Activated CD8-positive, alpha-beta memory T cell treated with anti-CD3 and anti-CD28 coated beads for 1 hour (primary cell): Measurements from ENCODE around the gene ZNF776.
A peak's percentile ranks its signal among the peaks of the same experiment; 100 is the strongest.
"Not testable (repeated sequence)": the region's sequence is repeated elsewhere in the genome, so short reads cannot be mapped to it uniquely, and the experiment has no call there.

Experiments
- DNase-seq, 2 donors: peaks; one replicate each; pipeline ENCODE4 v3.0.0-alpha.2; 2020; ENCODE audit warnings: low read depth in 1 of 2; ENCODE audit errors: extremely low read depth in 1 of 2

The ZNF776 gene

GRCh38 chr19:57746580-57747471 lies at the start of gene ZNF776:
ZNF776 (plus strand) TSS chr19:57746815; CDS start chr19:57747059, 244 bp downstream.
- peak in 1 of 2 donors; percentile 61 for DNase-seq

- no peak for DNase-seq
Observed at GRCh38 chr19:57701625-57702024, 45.0 kb upstream of the ZNF776 start.

GRCh38 chr19:57706346-57706745 lies 40.3 kb upstream of the ZNF776 start:
- DNase-seq: no peak

GRCh38 chr19:57708641-57709361 lies 37.8 kb upstream of the ZNF776 start, which contains the start of gene ZNF154:
ZNF154 (minus strand) TSS chr19:57709204; CDS start chr19:57708971, 233 bp downstream.
- DNase-seq: peak in 1 of 2 donors; percentile 15

GRCh38 chr19:57709616-57710015 lies 37.0 kb upstream of the ZNF776 start:
- no peak for DNase-seq

- no peak for DNase-seq
Observed at GRCh38 chr19:57712222-57712621, 34.4 kb upstream of the ZNF776 start.

- DNase-seq: no peak
Observed at GRCh38 chr19:57719424-57719823, 27.2 kb upstream of the ZNF776 start.

- DNase-seq: no peak
Observed at GRCh38 chr19:57719901-57720519, 26.6 kb upstream of the ZNF776 start.

- DNase-seq: no peak
Observed at GRCh38 chr19:57720878-57721277, 25.7 kb upstream of the ZNF776 start.

- not testable (repeated sequence) for DNase-seq
Observed at GRCh38 chr19:57738320-57738719, 8.3 kb upstream of the ZNF776 start.

GRCh38 chr19:57738770-57739169 lies 7.8 kb upstream of the ZNF776 start:
- not testable (repeated sequence) for DNase-seq

- DNase-seq: no peak
Observed at GRCh38 chr19:57747472-57747807, 825 bp downstream of the ZNF776 start.

GRCh38 chr19:57748029-57748428 lies 1.4 kb downstream of the ZNF776 start:
- no peak for DNase-seq

- no peak for DNase-seq
Observed at GRCh38 chr19:57754091-57754673, 7.6 kb downstream of the ZNF776 start.

GRCh38 chr19:57755031-57755430 lies 8.4 kb downstream of the ZNF776 start:
- DNase-seq: no peak

- DNase-seq: no peak
Observed at GRCh38 chr19:57757941-57758340, 11.3 kb downstream of the ZNF776 start.

- DNase-seq: no peak
Observed at GRCh38 chr19:57759096-57759495, 12.5 kb downstream of the ZNF776 start.

- peak; percentile 64 to 74 for DNase-seq
Observed at GRCh38 chr19:57769345-57770131, 22.9 kb downstream of the ZNF776 start, which contains the start of gene ZNF586. ZNF586 (plus strand) TSS chr19:57769676; CDS start chr19:57769843, 167 bp downstream.

- DNase-seq: no peak
Observed at GRCh38 chr19:57771417-57771816, 24.8 kb downstream of the ZNF776 start.

- no peak for DNase-seq
Observed at GRCh38 chr19:57773488-57773887, 26.9 kb downstream of the ZNF776 start.
